ENCODE results near the gene MBP. TPM values are rescaled to one million over a fixed set of nuclear protein-coding genes. Genes with fewer than 3 reads are reported as not detected.

MBP gene
- total RNA-seq, 2 experiments from 2014 or later: 75.4 to 79.2 TPM

DNA sequence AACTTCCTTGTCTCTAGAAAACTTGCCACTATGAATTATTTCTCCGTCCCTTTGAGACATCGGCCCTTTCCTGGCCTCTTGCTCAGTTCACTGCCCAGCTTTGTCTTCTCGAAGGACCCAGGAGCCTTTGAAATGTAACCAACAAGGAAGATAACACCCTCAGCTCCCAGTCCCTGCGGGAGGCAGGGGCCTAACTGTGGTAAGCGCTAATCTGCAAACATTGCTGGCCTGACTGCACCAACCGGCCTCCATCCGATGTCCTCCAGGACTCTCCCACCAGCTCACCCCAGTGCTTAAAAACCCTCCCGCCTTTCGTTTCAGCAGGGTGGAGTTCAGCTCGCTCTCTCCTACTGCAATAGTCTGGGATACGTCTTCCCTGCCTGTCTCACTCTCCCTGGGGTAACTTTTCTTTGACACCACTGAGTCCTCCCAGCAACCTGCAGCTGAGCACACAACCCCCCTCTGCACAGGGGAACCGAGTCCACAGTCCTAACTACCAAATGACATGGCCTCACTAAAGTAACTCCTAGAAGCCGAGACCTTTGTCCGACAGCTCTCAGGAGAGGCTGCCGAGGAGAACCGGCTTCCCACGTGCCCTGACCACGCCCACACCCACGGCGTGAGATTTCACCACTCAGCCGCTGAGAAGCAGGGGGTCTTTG, 76.1 kb downstream of the MBP start:
- POLR2A ChIA-PET: interaction anchor here (1.2 to 3.2 kb wide), 5 partner anchors 9 to 68 kb away, joined by 3 to 14 read pairs (median 7); no protein-coding TSS in a partner anchor
- intact Hi-C loops (cut with DNase I, micrococcal nuclease): loop anchor here in 1 of 2 experiments (5.0 to 10.0 kb wide), 2 partner anchors 156 to 232 kb away; partner anchors contain the start of gene ZNF236
- peaks cover 78% of the 10 kb centered on the region for H3K4me1 Mint-ChIP-seq (ENCODE audit: low read depth)

DNA sequence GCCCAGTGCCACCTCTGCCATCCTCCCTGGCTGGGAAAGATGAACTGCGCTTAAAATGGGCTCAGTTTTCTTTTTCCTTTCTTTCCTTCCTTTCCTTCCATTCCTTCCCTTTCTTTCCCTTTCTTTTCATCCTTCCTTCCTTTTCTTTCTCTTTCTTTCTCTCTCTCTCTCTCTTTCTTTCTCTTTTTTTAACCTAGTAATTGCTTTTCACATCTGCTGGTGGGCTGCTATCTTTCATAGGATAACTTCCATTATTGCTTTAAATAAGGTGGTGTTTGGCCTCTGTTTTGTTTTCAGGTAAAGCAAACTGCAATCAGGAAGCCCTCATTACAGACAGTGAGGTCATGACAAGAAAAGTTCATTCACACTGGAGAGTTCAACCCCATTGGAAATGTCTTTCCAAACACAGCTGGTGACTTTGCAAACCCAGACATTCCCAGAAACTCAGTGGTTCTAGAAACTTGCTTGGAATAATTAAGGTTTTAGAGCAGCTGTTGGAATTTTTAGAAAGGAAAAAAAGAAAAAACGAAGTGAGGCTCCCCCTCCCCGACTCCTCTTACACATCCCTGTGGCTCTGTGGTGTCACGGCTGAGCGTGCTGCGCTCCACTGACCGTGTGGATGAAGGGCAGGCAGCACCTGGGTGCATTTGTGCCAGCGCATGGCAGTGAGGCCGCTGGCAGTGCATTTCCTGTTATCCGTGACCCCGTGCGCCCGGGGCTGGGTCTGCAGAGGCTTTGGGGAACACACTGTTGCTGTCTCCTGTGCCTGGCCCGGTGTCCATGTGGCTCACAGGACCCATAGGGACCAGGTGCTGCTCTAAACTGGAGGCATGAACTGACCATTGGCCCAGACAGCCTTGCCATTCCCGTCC, 76.9 kb downstream of the MBP start:
- intact Hi-C loops (cut with DNase I, micrococcal nuclease): loop anchor here (1.0 to 10.0 kb wide), 5 partner anchors 8 to 231 kb away; partner anchors contain the start of gene ZNF236 (in 1 of the 2)
- peak overlapping the region; percentile 47 for H3K4me3 ChIP-seq (ENCODE audit: low read length)
- Mint-ChIP-seq H3K36me3 (ENCODE audit: low read depth) (peaks cover 9% of the 10 kb centered on the region), H3K27ac (peak overlapping the region; percentile 89), H3K9me3 (no peaks in the 10 kb centered on the region), H3K4me3 (peak overlapping the region; percentile 61), H3K4me1 (ENCODE audit: low read depth) (peaks cover 73% of the 10 kb centered on the region), H3K27me3 (no peaks in the 10 kb centered on the region)
- H3K9me3 ChIP-seq (ENCODE audit: control insufficient read depth in 1 of 2, insufficient read depth in 1 of 2, low read length in 2 of 2): no peaks in the 10 kb centered on the region
- DNase-seq (peak in 5 of 14 experiments; percentile 21 to 52 (median 38)), ATAC-seq (ENCODE audit: poor library complexity) (peak; percentile 14)
- TF ChIP-seq, protein P1, sequence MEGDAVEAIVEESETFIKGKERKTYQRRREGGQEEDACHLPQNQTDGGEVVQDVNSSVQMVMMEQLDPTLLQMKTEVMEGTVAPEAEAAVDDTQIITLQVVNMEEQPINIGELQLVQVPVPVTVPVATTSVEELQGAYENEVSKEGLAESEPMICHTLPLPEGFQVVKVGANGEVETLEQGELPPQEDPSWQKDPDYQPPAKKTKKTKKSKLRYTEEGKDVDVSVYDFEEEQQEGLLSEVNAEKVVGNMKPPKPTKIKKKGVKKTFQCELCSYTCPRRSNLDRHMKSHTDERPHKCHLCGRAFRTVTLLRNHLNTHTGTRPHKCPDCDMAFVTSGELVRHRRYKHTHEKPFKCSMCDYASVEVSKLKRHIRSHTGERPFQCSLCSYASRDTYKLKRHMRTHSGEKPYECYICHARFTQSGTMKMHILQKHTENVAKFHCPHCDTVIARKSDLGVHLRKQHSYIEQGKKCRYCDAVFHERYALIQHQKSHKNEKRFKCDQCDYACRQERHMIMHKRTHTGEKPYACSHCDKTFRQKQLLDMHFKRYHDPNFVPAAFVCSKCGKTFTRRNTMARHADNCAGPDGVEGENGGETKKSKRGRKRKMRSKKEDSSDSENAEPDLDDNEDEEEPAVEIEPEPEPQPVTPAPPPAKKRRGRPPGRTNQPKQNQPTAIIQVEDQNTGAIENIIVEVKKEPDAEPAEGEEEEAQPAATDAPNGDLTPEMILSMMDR (IDR thresholded peaks at IDR 0.05): no peak
- POLR2A ChIA-PET: interaction anchor here (0.5 to 4.2 kb wide), 16 partner anchors 7 to 334 kb away, joined by 3 to 24 read pairs (median 6); partner anchors contain the start of gene MBP
- H3K4me1 ChIP-seq (ENCODE audit: insufficient read depth, low read length): peaks cover 90% of the 10 kb centered on the region
- peaks cover 13% of the 10 kb centered on the region for H3K36me3 ChIP-seq (ENCODE audit: insufficient read depth, low read length)
- CTCF ChIA-PET: interaction anchor here (0.6 to 3.5 kb wide), 6 partner anchors 10 to 66 kb away, joined by 3 to 15 read pairs (median 6); no protein-coding TSS in a partner anchor
- H3K27ac ChIP-seq (ENCODE audit: low read depth in 1 of 2, low read length in 2 of 2): peak overlapping the region; percentile 90 to 92
- no peaks in the 10 kb centered on the region for H3K27me3 ChIP-seq (ENCODE audit: control insufficient read depth in 1 of 2, insufficient read depth in 2 of 2, low read length in 2 of 2)

More for the DNA sequence above, 76.1 kb downstream of the MBP start:
- DNase-seq (no peak), ATAC-seq (ENCODE audit: poor library complexity) (no peak)
- Mint-ChIP-seq H3K9me3 (no peaks in the 10 kb centered on the region), H3K4me3 (peak overlapping the region; percentile 43), H3K36me3 (ENCODE audit: low read depth) (peaks cover 9% of the 10 kb centered on the region), H3K27me3 (no peaks in the 10 kb centered on the region), H3K27ac (peak overlapping the region; percentile 89)
- CTCF ChIA-PET: interaction anchor here (2.1 to 3.5 kb wide), 2 partner anchors 12 to 56 kb away, joined by 11 to 15 read pairs; no protein-coding TSS in a partner anchor
- H3K36me3 ChIP-seq (ENCODE audit: insufficient read depth, low read length): peaks cover 7% of the 10 kb centered on the region
- H3K9me3 ChIP-seq (ENCODE audit: control insufficient read depth in 1 of 2, insufficient read depth in 1 of 2, low read length in 2 of 2): no peaks in the 10 kb centered on the region
- H3K4me1 ChIP-seq (ENCODE audit: insufficient read depth, low read length): peaks cover 94% of the 10 kb centered on the region
- no peak overlapping the region for H3K4me3 ChIP-seq (ENCODE audit: low read length)
- TF ChIP-seq, protein P1 (IDR thresholded peaks at IDR 0.05): no peak
- no peaks in the 10 kb centered on the region for H3K27me3 ChIP-seq (ENCODE audit: control insufficient read depth in 1 of 2, insufficient read depth in 2 of 2, low read length in 2 of 2)
- peak overlapping the region; percentile 90 to 92 for H3K27ac ChIP-seq (ENCODE audit: low read depth in 1 of 2, low read length in 2 of 2)
